ENCODE results near the gene MYL5. TPM values are rescaled to one million over a fixed set of nuclear protein-coding genes. Genes with fewer than 3 reads are reported as not detected.

The MYL5 gene
- total RNA-seq, 1 experiment from 2014 or later, result 0.99 TPM

DNA sequence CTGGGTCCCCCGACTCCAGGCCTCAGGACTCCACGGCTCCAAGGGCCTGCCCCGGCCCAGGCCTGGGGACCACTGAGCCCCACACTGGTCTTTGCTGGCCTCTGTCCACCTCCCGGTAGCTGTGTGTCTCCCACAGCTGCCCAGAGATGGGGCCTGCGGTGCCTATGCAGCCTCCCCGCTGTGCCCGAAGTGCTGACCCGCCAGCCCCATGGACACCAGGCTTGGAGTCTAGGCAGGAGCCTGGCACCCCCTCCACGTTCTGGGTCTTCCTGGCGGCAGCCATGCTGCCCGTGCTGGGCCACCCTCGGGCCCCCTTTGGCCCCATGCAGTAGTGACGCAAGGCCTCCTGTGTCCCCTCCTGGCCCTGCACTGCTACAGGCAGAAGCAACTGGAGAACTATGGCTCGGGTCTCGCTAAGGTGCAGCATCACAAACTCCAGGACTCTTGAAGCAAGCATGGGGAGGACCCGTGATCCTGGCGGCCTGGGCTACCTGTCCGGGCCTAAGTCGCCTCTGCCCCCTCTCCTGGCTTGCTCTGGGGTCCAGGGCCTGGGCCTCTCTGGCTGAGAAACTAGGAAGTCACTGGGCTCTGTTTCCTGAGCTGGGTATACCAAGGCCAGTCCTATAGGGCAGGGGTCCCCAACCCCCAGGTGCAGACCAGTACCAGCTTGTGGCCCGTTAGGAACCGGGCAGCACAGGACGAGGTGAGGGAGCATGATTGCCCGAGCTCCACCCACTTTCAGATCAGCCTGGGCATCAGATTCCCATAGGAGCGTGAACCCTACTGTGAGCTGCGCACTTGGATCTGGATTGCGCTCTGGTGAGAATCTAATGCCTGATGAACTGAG is 917 bp downstream of the MYL5 start:
- no peak for DNase-seq (ENCODE audit: low read depth)

DNA sequence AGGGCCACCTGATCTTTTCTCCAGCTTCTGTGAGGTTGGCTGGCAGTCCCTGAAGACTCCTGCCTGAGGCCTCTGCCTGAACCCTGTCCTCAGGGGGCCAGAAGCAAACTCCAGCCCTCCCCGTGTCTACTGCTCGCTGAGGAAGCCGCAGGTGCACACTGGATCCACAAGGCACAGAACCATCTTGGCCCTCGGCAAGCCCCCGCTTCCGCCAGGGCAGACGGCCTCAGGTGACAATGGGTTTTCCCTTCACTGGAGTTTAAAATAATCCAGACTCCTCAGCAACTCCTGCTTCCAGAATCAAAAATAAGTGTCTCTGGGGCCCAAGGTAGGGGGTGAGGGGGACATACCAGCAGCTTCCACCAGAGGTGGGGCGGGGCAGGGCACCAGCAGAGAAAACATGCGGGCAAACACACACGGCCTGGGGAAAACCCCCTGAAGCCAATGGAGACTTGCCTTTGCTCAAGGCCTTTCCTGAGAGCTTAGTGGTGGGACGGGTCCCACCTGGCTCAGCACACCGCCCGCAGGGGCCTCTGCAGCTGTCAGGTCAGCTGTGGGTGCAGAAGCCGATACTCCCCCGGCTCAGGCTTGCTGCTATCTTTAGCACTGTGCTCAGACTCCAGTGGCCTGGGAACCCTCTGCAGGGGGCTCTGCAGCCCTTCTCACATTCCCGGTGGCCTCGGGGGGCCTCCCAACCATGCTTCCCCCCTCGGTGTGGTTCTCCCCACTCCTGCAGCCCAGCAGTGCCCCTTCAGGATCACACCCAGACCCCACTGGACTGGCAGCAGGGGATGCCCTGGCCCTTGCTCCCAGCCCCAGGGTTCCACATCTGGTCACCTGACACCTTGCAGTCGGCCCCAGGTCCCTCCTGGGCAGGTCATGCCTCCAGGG is 1.9 kb downstream of the MYL5 start:
- DNase-seq (ENCODE audit: low read depth), result no peak

DNA sequence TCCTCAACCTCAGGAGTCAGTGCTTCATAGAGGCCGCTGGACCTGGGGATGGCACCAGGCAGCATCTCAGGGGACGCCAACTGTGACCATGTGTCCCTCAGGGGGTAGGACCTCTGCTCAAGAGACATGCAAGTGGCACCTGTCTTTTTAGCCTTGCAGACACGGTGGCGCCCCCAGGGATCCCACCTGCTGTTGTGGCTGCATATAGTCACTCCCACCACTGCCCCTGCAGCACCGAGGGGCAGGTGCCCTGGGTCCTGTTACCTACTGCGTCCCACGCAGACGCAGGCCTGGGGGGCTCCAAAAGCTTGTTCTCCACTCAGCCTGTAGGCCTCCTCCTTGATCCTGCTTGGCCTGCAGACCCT is 2.5 kb downstream of the MYL5 start:
- DNase-seq (ENCODE audit: low read depth), result no peak

DNA sequence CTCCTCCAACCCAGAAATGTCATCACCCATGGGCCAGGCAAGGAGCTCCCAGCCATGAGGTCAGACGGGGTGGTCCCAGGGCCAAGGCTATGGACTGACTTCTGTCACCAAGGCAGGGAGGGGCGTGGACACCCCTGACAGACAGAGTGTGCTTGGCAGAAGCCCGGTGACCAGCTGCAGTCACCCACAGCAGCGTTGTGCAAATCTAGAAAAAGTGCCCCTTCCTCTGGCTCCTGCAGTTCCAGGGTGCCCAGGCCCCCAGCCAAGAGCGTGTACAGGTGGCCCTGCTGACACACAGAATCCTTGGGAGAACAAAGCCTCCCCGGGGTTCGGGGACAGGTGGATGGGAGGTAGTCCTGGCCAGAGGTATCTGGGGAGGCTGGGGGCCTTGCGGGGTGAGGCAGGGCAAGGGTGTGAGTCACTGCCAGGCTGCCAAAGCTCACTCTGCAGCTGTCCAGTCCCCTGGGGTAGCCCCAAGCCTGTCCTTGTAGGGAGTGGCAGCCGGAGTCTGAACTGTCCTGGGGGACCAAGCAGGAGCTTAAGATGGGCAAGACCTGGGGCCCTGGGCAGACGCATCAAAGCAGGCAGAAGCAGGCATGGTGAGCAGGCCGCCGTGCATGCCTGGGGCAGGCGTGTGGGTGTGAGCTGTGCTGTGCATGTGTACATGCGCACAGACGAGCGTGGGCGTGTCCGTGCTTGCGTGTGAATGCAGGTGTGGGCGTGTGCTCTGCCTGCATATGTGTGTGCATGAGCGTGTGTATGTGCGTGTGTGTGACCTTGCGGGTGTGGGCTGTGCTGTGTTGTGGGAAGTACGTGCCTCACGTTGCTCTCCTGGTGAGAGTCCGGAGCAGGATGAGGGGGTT is 3.3 kb downstream of the MYL5 start:
- peak; percentile 27 for DNase-seq (ENCODE audit: low read depth)

DNA sequence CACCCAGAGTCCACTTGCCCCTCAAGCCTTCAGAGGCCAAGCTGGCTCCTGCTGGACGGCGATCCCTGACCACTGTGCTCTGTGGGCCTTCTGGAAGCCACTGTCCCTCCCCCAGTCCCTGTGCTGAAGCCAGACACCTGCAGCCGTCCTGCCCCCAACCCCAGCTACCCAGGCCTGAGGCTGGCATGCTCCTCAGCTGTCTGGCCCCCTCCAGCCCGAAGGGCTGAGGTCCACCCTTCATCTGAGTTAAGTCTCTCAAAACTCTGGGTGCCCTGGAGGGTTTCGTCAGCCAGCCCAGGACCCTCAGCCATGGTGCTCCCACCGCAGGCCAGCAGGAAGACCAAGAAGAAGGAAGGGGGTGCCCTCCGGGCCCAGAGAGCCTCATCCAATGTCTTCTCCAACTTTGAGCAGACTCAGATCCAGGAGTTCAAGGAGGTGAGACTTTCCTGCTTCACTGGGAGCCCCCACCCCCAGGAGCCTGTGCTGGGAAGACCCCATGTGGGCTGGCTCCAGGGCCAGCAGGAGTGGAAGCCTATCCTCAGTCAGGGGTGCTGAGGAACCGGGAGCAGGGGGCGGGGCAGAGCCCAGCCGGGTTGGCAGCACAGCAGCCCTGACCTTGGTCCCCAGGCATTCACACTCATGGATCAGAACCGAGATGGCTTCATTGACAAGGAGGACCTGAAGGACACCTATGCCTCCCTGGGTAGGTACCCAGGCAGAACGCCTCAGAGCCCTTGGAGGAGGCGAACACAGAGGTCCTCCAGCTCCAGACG is 4.2 kb downstream of the MYL5 start:
- no peak for DNase-seq (ENCODE audit: low read depth)

DNA sequence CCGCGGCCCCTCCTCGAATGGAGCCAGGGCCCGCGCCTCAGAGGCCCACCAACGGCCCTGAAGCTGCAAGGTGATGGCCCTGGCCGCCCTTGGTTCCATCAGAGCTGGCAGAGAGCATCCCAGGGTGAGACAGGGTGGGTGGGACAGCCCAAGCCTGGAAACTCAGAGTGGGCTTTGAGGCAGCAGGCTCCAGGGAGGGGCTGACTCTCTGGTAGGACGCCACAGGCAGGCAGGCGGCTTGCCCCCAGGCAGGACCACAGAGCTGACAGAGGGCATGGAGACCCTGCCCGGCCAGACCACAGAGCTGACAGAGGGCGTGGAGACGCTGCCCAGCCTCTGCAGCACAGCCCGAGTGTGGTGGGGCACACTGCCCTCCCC is 4.8 kb downstream of the MYL5 start:
- DNase-seq (ENCODE audit: low read depth), result no peak

DNA sequence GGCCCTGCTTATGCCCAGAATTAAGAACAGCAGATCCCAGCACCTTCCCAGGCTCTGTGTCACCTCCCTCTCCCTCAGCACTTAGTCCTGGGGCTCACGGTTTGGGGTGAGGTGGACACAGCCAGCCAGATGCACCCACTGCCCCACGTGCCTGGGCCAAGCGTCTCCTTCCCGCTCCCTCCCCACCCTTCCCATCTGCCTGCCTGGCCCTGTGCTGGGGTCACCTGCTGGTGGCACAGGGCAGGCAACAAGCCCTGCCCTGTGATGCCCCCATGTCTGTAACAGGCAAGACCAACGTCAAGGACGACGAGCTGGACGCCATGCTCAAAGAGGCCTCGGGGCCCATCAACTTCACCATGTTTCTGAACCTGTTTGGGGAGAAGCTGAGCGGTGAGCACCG is 5.3 kb downstream of the MYL5 start:
- no peak for DNase-seq (ENCODE audit: low read depth)

DNA sequence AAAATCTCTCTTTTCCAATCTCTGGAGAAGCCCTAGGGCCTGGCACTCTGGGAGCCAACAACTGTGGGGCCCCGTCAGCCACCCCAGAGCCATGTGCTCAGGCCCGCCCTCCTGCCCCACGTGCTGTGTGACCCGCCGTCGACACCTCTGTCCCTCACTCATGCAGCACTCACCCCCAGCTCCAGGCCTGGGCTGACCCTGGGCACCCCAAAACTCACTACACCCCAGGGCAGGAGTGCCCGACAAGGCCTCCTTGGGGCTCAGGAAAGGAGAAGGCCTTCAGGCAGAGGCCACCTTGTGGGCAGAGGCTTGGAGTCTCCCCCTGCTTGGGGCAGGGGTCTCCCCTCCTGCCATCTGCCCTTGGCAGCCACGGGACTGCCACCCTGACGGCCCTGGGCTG is 5.7 kb downstream of the MYL5 start:
- DNase-seq (ENCODE audit: low read depth), result no peak

DNA sequence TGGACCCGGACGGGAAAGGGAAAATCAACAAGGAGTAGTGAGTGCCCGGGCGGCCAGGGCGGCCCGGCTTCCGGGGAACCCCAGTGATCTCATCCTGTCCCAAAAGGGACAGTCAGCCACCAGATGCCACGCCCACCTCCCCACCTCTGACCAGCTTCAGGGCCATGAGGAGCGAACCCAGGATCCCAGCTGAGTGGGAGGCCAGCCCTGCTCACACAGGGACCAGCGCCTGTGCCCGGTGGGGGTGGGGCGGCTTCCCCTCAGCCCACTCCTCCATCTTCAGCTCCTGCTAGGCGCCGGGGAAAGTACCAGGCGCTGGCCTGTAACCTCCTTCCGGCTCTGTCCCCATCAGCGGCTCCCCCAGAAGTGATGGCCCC is 6.2 kb downstream of the MYL5 start:
- no peak for DNase-seq (ENCODE audit: low read depth)

DNA sequence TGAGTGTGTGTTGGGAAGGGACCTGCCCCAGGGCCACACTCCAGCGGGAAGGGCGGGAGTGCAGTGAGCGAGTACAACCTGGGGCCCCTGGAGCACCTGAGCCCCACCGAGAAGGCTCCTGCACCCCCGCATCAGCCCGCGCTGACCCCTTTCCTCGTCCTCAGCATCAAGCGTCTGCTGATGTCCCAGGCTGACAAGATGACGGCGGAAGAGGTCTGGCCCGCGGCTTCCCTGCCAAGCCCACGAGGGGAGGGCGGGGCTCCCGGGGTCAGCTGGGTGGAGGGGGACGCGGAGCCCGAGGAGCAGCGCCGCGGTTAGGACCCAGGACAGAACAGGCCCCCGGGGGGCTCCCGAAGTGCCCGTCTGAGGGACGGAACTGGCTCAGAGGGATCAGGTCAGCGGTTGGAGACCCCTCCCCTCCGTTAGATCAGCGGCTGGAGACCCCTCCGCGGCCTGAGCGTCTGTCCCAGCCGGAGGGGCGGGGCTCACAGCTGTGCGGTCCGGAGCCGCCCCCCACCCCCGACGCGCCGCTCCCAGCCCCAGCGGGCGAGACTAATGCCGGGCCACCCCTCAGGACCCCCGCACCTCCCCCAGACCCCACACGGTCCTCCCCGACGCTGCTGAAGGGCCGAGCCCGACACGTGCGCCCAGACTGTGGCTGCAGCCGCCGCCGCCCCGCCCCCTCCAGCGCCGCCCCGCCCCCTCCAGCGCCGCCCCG is 6.7 kb downstream of the MYL5 start:
- DNase-seq (ENCODE audit: low read depth), result peak; percentile 35

DNA sequence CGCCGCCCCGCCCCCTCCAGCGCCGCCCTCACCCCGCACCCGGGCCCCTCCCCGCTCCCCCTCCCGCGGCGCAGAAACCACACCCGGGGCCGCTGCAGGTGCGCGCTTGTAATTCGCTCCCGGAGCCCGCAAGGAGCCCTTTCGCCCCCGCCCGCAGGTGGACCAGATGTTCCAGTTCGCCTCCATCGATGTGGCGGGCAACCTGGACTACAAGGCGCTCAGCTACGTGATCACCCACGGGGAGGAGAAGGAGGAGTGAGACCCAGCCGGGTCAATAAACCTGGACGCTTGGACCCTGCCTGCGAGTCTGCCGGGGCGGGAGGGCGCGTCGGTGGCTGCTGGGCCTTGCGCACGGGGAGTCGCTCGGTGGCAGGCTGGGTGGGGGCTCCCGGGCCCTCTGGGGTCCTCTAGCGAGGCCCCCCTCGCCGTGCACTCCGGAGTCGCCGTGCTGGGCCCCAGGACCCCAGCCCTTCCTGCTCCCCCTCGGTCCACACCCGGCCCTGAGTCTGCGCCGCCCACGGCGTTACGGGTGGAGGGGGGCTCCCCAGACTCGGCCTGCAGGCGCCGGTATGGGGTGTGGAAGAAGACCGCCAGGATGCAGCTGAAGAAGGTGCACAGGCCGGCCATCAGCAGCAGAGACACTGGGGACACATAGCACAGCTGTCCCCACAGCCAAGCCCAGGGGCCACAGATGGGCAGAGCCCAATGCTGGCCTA is 7.6 kb downstream of the MYL5 start:
- no peak for DNase-seq (ENCODE audit: low read depth)

DNA sequence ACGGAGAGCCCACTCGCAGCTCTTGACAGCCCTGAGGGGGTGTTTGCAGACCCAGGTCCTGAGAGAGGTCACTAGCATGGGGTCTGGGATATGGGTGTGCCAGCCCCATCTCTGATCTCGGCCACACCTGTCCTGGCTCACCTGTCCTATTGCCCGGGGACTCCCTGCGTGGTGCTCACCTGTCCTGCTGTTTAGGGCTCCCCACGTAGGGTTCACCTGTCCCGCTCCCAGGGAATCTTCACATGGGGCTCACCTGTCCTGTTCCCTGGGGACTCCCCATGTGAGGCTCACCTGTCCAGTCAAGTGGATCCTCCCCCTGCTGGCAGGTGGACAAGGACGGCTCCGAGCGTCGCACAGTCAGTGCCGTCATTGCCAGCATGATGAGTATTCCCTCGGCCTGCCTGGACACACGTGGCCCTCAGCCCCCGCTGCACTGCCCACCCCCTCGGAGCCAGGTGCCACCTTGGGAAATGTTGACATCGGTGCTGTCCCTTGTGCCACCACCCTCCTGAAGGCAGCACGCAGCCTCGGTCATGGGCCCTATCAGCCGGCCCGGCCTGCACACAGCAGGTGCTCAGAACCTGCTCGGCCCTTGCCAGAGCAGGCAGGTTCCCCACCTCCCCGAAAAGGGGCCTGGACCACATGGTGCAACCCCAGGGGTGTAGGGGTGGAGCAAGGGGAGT is 8.3 kb downstream of the MYL5 start:
- no peak for DNase-seq (ENCODE audit: low read depth)

DNA sequence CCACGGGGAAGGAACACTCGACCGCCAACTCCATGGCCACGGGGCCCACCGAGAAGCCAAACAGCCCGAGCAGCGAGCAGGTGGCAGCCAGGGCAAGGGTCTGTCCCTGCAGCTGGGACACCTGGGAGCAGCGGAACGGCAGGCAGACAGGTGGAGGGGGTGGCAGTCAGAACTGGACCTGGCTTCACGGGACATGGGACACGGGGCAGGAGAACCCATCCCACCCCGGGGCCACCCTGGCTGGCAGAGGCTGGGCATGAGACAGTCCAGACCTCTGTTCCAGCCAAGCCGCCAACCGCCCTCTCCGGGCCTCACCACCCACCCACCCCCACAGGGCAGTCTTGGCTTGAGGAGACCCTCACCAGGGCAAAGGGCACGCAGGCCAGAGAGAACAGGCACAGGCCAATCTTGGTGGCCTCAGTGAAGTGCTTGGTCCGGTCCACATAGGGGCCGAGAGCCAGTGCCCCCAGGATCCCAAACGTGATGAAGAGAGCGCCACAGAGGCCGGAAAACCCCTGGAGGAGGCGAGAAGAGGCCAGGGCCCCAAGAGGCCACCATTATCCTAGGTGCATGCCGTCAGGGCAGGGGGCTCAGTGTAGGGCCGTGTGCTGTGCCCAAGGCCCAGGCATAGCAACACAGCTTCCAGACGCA is 9.0 kb downstream of the MYL5 start:
- no peak for DNase-seq (ENCODE audit: low read depth)

DNA sequence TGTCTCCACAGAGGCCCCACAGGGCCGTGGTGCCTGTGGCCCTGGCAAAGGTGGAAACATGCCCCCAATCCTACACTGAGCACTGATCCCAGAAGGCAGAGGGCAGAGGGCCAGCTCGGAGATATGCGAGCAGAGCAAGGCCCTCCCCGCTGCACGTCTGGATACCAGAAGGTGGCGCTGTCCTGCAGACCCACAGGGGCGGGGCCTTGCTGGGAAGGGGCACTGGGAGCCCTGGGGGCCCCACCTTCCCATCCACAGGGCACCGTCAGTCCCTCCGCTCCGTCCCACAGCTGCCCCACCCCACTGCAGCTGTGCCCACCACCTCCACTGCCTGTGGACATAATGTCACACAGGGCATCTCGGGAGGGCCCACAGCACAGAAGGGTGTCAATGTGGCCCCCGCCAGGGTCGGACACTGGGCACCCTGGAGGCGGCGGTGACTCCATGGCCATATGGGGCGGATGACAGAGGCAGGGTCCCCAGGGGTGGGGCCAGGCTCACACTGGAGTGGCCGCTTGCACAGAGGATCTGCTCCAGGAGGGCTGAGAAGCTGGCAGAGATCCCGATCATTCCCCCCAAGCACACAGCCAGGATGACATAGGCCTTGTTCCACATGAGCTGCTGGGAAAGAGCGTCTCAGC is 9.8 kb downstream of the MYL5 start:
- peak; percentile 43 for DNase-seq (ENCODE audit: low read depth)

DNA sequence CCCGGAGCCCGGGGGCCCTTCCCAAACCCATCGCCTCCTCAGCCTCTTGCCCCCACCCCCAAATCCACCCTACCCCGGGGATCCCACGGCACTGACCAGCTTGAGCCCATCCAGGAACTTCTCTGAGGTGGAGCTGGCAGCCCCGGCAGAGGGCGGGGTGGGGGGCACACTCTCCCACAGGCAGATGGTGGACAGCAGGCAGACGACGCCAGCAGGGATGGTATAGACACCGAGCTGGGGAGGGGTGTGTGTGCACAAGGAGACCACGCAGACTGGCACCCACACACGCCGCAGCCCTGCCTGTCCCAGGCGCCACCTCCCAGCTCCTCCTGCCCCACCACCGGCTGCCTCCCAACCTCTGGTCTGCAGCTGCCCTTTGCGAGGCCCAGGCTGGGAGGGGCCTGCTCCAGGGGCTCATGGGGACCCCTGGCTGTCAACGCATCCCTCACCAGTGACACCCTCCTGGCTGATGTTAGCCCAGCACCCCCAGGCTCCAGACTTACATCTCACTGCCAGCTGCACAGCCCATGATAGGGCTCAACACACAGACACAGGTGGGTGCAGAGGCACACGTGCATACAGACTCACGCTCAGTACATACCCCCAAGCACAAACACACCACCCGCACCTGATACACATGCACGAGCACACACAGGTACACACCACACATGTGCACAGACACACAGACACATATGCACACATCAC is 10.4 kb downstream of the MYL5 start:
- no peak for DNase-seq (ENCODE audit: low read depth)

DNA sequence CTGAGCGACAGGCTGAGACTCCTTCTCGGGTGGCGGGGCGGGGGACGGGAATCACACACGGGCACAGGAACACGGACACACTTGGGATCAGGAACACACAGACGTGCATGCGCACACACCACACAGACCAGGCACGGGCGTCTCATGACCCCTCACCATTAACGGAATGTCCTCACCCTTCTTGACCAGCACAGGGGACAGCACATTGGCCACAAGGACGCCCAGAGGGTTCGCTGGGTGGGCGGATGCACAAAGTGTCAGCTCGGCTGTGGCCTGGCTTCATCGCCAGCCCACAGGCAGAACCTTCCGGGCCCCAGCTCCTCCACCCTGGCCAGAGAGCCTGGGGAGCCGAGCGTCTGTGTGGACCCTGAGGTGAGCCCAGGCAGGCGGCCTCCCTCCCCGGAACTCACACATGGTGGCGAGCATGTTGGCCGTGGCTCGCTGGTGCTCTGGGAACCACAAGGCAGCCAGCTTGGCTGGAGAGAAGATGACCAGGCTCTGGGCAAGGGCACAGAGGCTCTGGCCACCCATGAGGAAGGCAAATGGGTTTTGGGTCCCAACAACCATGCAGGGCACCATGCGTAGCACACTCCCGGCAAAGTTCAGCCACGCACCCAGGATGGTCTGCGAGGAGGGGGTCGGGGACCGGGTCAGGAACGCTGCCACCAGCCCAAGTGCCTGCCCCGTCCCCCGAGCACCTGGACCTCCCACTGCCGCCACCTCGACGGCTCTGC is 11.5 kb downstream of the MYL5 start:
- no peak for DNase-seq (ENCODE audit: low read depth)

DNA sequence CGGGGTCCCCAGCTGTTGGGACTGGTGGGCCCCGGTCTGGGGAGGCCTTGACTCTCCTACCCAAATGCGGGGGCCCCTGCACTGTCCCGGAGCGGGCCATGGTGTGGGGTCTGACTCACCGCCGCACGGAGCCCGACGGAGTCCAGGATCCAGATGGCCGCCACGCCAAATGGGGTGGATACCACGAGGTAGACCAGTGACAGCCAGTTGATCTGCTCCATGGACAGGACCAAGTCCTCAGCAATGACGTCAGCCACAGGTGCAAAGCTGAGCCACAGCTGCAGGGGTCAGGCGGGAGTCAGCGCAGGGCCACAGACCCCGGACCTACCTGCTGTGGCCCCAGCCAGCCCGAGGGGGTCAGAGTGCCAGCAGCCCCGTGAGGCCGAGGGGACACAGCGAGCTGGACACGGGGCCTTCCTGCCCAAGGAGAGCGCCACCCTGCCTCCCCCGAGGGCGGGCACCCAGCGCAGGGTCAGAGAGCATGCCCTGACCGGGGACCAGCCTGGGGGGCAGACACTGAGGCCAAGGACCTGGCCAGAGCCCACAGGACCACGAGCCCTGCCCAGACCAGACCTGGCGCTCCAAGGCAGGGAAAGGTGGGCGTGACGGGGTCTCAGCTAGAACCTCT is 12.2 kb downstream of the MYL5 start:
- DNase-seq (ENCODE audit: low read depth), result no peak
